ENCODE data around the gene S100A3. TPM values are rescaled to one million over a fixed set of nuclear protein-coding genes. Genes with fewer than 3 reads are reported as not detected.

Gene S100A3
- total and polyA plus RNA-seq, 12 donors, result 0.28 to 3.8 (median 1.9) TPM; not detected in 5

DNA sequence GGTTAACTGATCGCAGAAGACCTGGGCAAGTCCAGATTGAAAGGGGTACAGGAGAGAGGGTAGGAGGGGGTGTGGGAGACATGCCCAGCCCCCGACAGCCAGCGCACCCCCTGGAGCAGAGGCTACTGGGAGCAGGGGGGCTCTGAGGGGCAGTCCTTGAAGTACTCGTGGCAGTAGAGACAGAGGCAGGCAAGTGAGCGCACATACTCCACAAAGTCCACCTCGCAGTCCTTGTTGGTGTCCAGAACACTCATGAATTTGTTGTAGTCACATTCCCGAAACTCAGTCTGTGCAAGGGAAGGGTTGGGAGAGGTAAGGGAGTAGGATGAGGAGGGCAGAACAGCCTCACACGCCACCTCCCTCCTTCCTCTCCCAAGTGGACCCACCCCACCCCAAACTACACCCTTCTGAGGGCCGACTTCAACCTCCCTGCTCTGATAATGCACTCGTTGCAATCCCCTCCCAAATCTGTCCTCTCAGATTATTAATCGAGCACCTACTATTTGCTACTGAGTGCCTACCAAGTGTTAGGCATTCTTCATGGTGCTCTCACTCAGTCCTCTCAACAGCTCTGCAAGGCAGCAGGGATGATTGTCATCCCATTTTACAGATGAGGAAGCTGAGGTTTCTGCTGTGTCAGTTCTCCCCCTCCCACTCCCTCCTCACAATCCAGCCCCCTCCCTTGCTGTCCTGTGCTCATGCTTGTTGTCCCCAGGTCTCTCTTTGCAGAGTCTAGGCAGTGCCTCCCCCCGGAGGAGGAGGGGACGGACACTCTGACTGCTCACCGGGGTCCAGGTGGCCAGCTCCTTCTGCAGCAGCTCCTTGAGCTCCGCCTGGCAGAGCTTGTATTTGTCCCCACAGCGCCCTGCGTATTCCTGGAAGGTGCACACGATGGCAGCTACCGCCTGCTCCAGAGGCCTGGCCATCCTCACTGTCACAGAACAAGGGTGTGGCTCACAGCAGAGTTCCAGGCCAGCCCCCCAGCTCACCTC is 1.2 kb downstream of the S100A3 start:
- peak in 1 of 7 donors; percentile 8 for DNase-seq
- H3K4me3 ChIP-seq, result no peak overlapping the region
- intact Hi-C loops (cut with DNase I), result no loop called here
- H3K36me3 ChIP-seq (replicated peaks in 1 of 2), result no peaks in the 10 kb centered on the region
- no peak overlapping the region for H3K27ac ChIP-seq
- no peaks in the 10 kb centered on the region for H3K9me3 ChIP-seq (replicated peaks in 1 of 3)
- TF ChIP-seq POLR2A (IDR thresholded peaks at IDR 0.05), result no peak
- TF ChIP-seq, protein P1, sequence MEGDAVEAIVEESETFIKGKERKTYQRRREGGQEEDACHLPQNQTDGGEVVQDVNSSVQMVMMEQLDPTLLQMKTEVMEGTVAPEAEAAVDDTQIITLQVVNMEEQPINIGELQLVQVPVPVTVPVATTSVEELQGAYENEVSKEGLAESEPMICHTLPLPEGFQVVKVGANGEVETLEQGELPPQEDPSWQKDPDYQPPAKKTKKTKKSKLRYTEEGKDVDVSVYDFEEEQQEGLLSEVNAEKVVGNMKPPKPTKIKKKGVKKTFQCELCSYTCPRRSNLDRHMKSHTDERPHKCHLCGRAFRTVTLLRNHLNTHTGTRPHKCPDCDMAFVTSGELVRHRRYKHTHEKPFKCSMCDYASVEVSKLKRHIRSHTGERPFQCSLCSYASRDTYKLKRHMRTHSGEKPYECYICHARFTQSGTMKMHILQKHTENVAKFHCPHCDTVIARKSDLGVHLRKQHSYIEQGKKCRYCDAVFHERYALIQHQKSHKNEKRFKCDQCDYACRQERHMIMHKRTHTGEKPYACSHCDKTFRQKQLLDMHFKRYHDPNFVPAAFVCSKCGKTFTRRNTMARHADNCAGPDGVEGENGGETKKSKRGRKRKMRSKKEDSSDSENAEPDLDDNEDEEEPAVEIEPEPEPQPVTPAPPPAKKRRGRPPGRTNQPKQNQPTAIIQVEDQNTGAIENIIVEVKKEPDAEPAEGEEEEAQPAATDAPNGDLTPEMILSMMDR (IDR thresholded peaks at IDR 0.05), result no peak
- no peaks in the 10 kb centered on the region for H3K27me3 ChIP-seq
- peaks cover 34 to 42% of the 10 kb centered on the region in 2 donors for H3K4me1 ChIP-seq (replicated peaks in 1 of 2)
- WGBS, 4 donors, result 87 to 90% (median 89%) methylated on average over 13 to 19 of the region's 19 CpGs

DNA sequence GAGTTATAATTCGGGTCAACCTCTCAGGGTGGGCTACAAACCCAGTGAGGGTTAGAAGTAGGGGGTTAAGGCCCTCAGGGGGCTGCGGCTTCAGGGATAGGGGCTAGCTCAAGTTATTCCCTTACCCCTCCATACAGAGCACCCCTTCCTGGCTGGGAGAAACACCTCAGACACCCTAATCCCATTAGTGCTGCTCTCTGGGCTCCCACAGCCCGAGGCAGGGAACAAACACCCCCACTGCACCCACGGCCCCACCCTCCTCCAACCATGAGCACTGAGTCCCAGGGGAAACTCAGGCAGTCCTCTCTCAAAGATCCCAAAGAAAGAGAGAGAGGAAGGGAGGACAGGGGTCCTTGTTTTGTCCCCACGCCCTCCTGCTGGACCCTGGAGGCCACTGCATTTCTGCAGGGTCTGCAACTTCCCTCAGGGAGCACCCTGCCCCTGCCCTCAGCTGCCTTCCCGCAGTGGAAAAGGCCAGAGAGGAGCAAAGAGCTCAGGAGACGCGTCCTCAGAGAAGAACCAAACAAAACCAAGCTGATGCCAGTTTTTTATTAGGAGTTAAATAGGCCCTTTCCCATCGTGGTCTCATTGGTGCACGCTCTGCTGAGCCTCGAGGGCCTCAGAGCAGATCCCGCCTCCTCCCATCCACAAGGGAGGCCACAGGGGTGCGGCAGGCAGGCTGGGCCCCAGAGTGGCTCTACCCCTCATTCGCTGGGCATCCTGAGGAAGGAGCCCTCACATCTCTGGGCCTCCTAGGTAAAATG is 2.1 kb downstream of the S100A3 start:
- whole genome bisulfite sequencing, 4 donors, result 77 to 89% (median 85%) methylated on average over 10 to 14 of the region's 14 CpGs
- H3K4me1 ChIP-seq (replicated peaks in 1 of 2), result peaks cover 39 to 49% of the 10 kb centered on the region in 2 donors
- intact Hi-C loops (cut with DNase I), result no loop called here
- no peak for DNase-seq
- no peaks in the 10 kb centered on the region for H3K36me3 ChIP-seq (replicated peaks in 1 of 2)
- peak overlapping the region in 1 of 5 donors; percentile 6 for H3K27ac ChIP-seq
- no peaks in the 10 kb centered on the region for H3K27me3 ChIP-seq
- no peak overlapping the region for H3K4me3 ChIP-seq
- TF ChIP-seq, protein P1 (IDR thresholded peaks at IDR 0.05), result no peak
- no peak for TF ChIP-seq POLR2A (IDR thresholded peaks at IDR 0.05)
- H3K9me3 ChIP-seq (replicated peaks in 1 of 3), result no peaks in the 10 kb centered on the region

DNA sequence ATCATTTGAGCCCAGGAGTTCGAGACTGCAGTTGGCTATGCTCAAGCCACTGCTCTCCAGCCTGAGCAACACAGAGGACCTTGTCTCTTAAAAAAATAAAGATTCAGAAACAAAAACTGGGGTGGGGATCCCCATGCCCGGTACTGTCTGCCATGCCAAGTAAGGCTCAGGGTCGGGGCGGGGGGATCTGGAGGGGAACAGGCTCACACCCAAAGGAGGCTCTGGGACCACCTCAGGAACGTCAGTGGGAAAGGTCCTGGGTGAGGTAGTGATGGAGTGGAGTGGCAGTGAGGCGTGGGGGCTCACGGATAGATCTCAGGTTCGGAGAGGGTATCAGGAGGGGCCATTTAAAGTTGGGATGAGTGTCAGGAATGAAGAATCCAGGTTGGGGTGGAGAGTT is 2.7 kb downstream of the S100A3 start:
- intact Hi-C loops (cut with DNase I), result no loop called here
- peak overlapping the region in 1 of 5 donors; percentile 6 for H3K27ac ChIP-seq
- TF ChIP-seq POLR2A (IDR thresholded peaks at IDR 0.05), result no peak
- TF ChIP-seq, protein P1 (IDR thresholded peaks at IDR 0.05), result no peak
- peak overlapping the region in 1 of 4 donors; percentile 42 for H3K4me3 ChIP-seq
- H3K4me1 ChIP-seq (replicated peaks in 1 of 2), result peaks cover 39 to 49% of the 10 kb centered on the region in 2 donors
- no peak for DNase-seq
- no peaks in the 10 kb centered on the region for H3K27me3 ChIP-seq
- no peaks in the 10 kb centered on the region for H3K9me3 ChIP-seq (replicated peaks in 1 of 3)
- no peaks in the 10 kb centered on the region for H3K36me3 ChIP-seq (replicated peaks in 1 of 2)
- WGBS, 4 donors, result 86 to 93% (median 90%) methylated on average over 8 of the region's 8 CpGs
